ENCODE measurements around the gene CDH20. TPM values are rescaled to one million over a fixed set of nuclear protein-coding genes. Genes with fewer than 3 reads are reported as not detected.

The CDH20 gene
- total RNA-seq, 1 experiment from 2014 or later: not detected

GRCh38 chr18:61371111-61371510, 37.9 kb downstream of the CDH20 start:
- DNase-seq (ENCODE audit: low read depth, low spot score) (no peak), ATAC-seq (no peak)
- Histone ChIP-seq H3K4me3 (ENCODE audit: low read depth in 2 of 2, low read length in 2 of 2) (no peak overlapping the region), H3K4me1 (ENCODE audit: control insufficient read depth, insufficient read depth, low read length) (no peaks in the 10 kb centered on the region), H3K9me3 (ENCODE audit: control insufficient read depth, insufficient read depth, low read depth, low read length) (no peaks in the 10 kb centered on the region), H3K36me3 (ENCODE audit: control insufficient read depth, insufficient read depth, low read length) (no peaks in the 10 kb centered on the region), H3K27ac (ENCODE audit: low read length) (no peak overlapping the region), H3K27me3 (ENCODE audit: control insufficient read depth, insufficient read depth, low read length) (no peaks in the 10 kb centered on the region)
- no TSS peak for BruUV-seq (replicated peaks)
- TF ChIP-seq SIN3A (IDR thresholded peaks at IDR 0.05; ENCODE audit: borderline replicate concordance, insufficient read depth, low read depth, low read length): no peak
- TF ChIP-seq, protein P1, sequence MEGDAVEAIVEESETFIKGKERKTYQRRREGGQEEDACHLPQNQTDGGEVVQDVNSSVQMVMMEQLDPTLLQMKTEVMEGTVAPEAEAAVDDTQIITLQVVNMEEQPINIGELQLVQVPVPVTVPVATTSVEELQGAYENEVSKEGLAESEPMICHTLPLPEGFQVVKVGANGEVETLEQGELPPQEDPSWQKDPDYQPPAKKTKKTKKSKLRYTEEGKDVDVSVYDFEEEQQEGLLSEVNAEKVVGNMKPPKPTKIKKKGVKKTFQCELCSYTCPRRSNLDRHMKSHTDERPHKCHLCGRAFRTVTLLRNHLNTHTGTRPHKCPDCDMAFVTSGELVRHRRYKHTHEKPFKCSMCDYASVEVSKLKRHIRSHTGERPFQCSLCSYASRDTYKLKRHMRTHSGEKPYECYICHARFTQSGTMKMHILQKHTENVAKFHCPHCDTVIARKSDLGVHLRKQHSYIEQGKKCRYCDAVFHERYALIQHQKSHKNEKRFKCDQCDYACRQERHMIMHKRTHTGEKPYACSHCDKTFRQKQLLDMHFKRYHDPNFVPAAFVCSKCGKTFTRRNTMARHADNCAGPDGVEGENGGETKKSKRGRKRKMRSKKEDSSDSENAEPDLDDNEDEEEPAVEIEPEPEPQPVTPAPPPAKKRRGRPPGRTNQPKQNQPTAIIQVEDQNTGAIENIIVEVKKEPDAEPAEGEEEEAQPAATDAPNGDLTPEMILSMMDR (IDR thresholded peaks at IDR 0.05): no peak
- no peak for TF ChIP-seq TCF7L2 (IDR thresholded peaks at IDR 0.05; ENCODE audit: low read depth, low read length)
- no peak for TF ChIP-seq POLR2AphosphoS5 (IDR thresholded peaks at IDR 0.05; ENCODE audit: low read depth, low read length)
- TF ChIP-seq REST (IDR thresholded peaks at IDR 0.05; ENCODE audit: insufficient read depth in 1 of 2, low read depth in 2 of 2, low read length in 1 of 2): no peak
- in situ Hi-C loops (cut with HindIII; ENCODE audit: low pct_unique_long_range_greater_than_20kb, low sequenced_read_pairs) (no loop called here), intact Hi-C loops (cut with micrococcal nuclease; ENCODE audit: unreplicated experiment) (no loop called here)
- ChIA-PET CTCF (no interaction called here), POLR2A (no interaction called here)

DNA sequence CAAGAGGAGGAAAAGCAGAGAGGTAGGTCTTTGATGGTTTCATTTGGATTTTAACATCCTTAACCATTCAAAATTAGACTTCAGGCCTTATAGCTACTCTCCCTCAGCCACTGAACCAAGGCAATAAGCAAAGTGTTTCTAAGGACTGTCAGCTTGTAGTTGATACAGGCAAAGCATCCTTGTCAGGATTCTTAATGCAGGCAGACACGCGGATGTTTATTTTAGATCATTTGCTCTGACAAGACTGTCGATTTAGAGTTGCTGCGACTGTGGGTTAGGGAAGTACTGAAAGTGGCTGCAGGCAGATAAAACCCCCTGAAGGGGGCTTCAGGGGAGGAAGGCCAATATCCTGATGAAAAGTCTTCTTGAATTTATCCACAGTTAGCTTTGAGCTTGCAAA, 46.6 kb downstream of the CDH20 start:
- Histone ChIP-seq H3K27me3 (ENCODE audit: control insufficient read depth, insufficient read depth, low read length) (no peaks in the 10 kb centered on the region), H3K27ac (ENCODE audit: low read length) (no peak overlapping the region), H3K9me3 (ENCODE audit: control insufficient read depth, insufficient read depth, low read depth, low read length) (no peaks in the 10 kb centered on the region), H3K4me1 (ENCODE audit: control insufficient read depth, insufficient read depth, low read length) (no peaks in the 10 kb centered on the region), H3K4me3 (ENCODE audit: low read depth in 2 of 2, low read length in 2 of 2) (no peak overlapping the region), H3K36me3 (ENCODE audit: control insufficient read depth, insufficient read depth, low read length) (no peaks in the 10 kb centered on the region)
- TF ChIP-seq TCF7L2 (IDR thresholded peaks at IDR 0.05; ENCODE audit: low read depth, low read length) (no peak), POLR2AphosphoS5 (IDR thresholded peaks at IDR 0.05; ENCODE audit: low read depth, low read length) (no peak), REST (IDR thresholded peaks at IDR 0.05; ENCODE audit: insufficient read depth in 1 of 2, low read depth in 2 of 2, low read length in 1 of 2) (no peak)
- TF ChIP-seq, protein P1 (IDR thresholded peaks at IDR 0.05): no peak
- BruUV-seq (replicated peaks): no TSS peak
- ATAC-seq: no peak
- in situ Hi-C loops (cut with HindIII; ENCODE audit: low pct_unique_long_range_greater_than_20kb, low sequenced_read_pairs) (no loop called here), intact Hi-C loops (cut with micrococcal nuclease; ENCODE audit: unreplicated experiment) (no loop called here)
- DNase-seq (ENCODE audit: low read depth, low spot score): no peak
- CTCF ChIA-PET: no interaction called here
- POLR2A ChIA-PET: no interaction called here

All from Panc1 (cell line).